ENCODE measurements around the gene TERT.
"Not testable (repeated sequence)": the region's sequence is repeated elsewhere in the genome, so short reads cannot be mapped to it uniquely, and the experiment has no call there.

The TERT gene

DNA sequence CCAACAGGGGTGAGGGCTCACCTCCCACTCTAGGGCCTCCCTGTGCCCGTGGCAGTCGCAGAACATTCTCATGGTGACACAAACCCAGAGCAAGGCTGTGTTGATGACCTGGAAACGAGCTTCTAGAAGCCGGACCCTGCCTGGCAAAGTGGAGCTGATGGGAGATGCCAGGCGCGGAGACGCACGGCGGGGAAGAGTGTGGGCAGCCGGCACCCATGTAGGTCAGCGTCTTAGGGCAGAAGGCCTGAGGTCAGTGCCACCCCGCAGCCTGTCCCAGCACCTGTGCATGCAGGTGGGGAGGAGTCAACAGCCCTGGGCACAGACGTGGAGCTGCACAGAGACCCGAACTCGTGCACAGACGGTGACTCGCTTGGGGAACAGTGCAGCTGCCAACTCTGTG lies 64.3 kb downstream of the TERT start:
- TF ChIP-seq, protein P1, sequence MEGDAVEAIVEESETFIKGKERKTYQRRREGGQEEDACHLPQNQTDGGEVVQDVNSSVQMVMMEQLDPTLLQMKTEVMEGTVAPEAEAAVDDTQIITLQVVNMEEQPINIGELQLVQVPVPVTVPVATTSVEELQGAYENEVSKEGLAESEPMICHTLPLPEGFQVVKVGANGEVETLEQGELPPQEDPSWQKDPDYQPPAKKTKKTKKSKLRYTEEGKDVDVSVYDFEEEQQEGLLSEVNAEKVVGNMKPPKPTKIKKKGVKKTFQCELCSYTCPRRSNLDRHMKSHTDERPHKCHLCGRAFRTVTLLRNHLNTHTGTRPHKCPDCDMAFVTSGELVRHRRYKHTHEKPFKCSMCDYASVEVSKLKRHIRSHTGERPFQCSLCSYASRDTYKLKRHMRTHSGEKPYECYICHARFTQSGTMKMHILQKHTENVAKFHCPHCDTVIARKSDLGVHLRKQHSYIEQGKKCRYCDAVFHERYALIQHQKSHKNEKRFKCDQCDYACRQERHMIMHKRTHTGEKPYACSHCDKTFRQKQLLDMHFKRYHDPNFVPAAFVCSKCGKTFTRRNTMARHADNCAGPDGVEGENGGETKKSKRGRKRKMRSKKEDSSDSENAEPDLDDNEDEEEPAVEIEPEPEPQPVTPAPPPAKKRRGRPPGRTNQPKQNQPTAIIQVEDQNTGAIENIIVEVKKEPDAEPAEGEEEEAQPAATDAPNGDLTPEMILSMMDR (IDR thresholded peaks at IDR 0.05; ENCODE audit: extremely low read depth, insufficient read depth, missing control alignments): no peak
- in situ Hi-C loops (cut with MboI; ENCODE audit: low pct_unique_long_range_greater_than_20kb, low sequenced_read_pairs, unreplicated experiment): no loop called here
- DNase-seq (ENCODE audit: low spot score): no peak

DNA sequence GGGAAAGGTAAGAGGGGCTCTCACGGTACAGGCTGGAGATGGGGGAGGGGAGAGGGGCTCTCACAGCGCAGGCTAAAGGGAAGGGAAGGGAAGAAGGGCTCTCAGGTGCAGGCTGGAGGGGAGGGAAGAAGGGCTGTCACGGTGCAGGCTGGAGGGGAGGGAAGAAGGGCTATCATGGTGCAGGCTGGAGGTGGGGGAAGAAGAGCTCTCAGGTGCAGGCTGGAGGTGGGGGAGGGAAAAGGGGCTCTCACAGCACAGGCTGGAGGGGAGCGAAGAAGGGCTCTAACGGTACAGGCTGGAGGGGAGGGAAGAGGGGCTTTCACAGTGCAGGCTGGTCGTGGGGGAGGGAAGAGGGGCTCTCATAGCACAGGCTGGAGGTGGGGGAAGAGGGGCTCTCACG lies 65.0 kb downstream of the TERT start:
- in situ Hi-C loops (cut with MboI; ENCODE audit: low pct_unique_long_range_greater_than_20kb, low sequenced_read_pairs, unreplicated experiment): no loop called here
- DNase-seq (ENCODE audit: low spot score): no peak
- TF ChIP-seq, protein P1 (IDR thresholded peaks at IDR 0.05; ENCODE audit: extremely low read depth, insufficient read depth, missing control alignments): no peak

DNA sequence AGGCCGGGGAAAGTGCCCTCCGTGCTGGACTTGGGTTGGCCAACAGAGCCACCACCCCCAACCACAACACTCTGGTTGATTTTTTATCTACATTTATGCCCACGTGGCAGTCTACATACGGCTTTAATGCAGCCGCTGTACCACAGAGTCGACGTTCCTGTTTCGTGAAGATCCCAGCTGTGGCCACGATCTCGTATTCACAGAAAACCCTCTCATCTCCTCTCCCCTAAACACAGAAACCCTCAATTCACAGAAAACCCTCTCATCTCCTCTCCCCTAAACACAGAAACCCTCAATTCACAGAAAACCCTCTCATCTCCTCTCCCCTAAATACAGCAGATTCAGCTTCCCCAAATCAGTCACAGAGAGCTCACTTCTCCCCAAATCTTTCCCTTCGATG lies 65.8 kb downstream of the TERT start:
- in situ Hi-C loops (cut with MboI; ENCODE audit: low pct_unique_long_range_greater_than_20kb, low sequenced_read_pairs, unreplicated experiment); DNase-seq (ENCODE audit: low spot score): not testable (repeated sequence)

DNA sequence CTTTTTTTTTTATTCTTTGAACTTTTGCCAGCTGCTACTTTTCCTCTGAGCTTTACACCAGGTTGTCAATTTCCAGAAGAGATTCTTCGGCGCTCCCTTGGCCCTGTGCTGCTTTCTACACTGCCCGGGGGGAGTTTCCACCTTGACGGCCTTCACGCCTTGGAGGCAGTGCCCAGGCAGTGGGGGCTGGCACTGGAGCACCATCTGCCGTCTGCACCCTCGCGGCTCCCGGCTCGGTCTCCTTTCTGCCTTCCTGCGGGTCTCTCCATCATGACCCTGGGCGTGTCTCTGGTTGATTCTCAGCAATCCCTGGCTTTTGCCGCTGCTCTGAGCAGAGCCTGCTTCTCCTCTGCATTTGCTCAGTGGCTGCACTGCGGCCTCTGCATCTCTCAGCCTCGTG lies 66.7 kb downstream of the TERT start:
- DNase-seq (ENCODE audit: low spot score): no peak
- TF ChIP-seq, protein P1 (IDR thresholded peaks at IDR 0.05; ENCODE audit: extremely low read depth, insufficient read depth, missing control alignments): no peak
- in situ Hi-C loops (cut with MboI; ENCODE audit: low pct_unique_long_range_greater_than_20kb, low sequenced_read_pairs, unreplicated experiment): no loop called here

DNA sequence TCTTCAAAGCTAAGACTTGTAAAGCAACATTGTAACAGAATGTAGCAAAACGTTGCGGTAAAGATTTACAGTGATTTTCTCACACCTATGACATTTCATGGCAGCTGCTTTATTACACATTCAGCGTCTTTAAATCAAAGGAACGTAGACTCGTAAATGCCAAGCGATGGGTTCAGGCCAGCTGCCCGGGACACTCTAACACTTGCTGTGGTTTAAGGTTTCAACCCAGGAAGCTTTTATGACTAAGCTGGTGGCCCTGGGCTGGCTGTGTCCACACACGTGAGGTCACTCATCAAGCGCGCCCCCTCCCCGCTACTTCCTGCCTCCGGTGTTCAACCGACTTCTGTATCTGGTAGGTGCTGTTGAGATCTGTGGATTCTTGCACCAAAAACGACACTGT lies 67.2 kb downstream of the TERT start:
- no peak for DNase-seq (ENCODE audit: low spot score)
- in situ Hi-C loops (cut with MboI; ENCODE audit: low pct_unique_long_range_greater_than_20kb, low sequenced_read_pairs, unreplicated experiment): no loop called here
- TF ChIP-seq, protein P1 (IDR thresholded peaks at IDR 0.05; ENCODE audit: extremely low read depth, insufficient read depth, missing control alignments): no peak

DNA sequence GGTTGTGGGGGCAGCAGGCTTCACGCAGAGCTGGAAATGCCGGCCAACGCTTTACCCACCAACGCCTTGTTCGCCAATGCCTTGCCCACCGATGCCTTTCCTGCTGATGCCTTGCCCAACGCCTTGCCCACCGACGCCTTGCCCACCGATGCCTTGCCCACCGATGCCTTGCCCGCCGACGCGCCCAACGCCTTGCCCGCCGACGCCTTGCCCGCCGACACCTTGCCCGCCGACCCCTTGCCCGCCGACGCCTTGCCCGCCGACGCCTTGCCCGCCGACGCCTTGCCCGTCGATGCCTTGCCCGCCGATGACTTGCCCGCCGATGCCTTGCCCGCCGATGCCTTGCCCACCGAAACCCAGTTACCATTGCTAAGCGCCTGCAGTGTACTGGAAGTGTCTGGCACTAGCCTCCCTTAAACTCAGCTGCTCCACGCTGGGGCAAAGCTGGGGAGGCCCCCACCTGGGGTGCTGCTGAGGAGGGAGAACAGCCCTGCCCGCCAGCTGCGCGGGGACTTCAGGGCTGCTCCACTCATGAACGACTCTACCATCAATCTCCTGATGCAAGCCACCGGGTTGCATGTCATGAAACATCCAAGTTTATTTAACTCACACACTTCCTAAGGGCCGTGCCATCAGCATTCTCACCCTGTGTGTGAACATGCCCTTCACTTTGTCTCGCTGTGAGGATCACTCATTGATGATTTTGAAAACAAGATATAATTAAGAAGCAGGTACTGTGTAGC lies 67.9 kb downstream of the TERT start:
- in situ Hi-C loops (cut with MboI; ENCODE audit: low pct_unique_long_range_greater_than_20kb, low sequenced_read_pairs, unreplicated experiment): no loop called here
- TF ChIP-seq, protein P1 (IDR thresholded peaks at IDR 0.05; ENCODE audit: extremely low read depth, insufficient read depth, missing control alignments): no peak
- no peak for DNase-seq (ENCODE audit: low spot score)

DNA sequence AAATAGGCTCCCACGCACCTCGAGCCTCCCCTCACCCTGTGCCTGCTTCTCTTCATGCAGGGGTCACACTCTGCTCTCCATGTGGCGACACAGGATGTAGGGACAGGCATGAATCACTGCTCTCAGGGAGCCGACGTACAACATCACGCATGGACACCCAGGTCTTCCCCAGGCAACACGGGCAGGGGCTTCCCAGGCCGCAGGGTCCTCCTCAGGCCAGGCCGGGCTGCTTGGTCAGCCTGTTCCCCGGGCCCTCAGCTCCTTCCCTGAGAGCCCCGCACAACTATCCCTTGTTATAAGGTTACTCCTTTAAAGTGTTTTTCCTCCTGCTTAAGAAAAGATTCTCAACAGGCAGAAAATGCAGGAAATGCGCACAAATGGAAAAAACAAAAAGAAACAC lies 68.6 kb downstream of the TERT start:
- in situ Hi-C loops (cut with MboI; ENCODE audit: low pct_unique_long_range_greater_than_20kb, low sequenced_read_pairs, unreplicated experiment): no loop called here
- no peak for DNase-seq (ENCODE audit: low spot score)
- TF ChIP-seq, protein P1 (IDR thresholded peaks at IDR 0.05; ENCODE audit: extremely low read depth, insufficient read depth, missing control alignments): no peak
